NCI-H146 treated with DMSO at 0.1 percent for 48 hours (cell line): ENCODE measurements around the gene ZSWIM5.
"Not testable (repeated sequence)": the region's sequence is repeated elsewhere in the genome, so short reads cannot be mapped to it uniquely, and the experiment has no call there.

Experiments used
- DNase-seq: peaks from one replicate; lab custom pipeline; 2025; ENCODE audit not compliant: unreplicated experiment; lab: John Stamatoyannopoulos, UW

Gene ZSWIM5

GRCh38 chr1:45008076-45008475, 198.3 kb downstream of the ZSWIM5 start:
- no peak for DNase-seq

- no peak for DNase-seq
Observed at GRCh38 chr1:45007311-45007710, 199.1 kb downstream of the ZSWIM5 start.

GRCh38 chr1:45005761-45006160, 200.6 kb downstream of the ZSWIM5 start:
- no peak for DNase-seq

GRCh38 chr1:45004281-45004920, 202.0 kb downstream of the ZSWIM5 start:
- DNase-seq = no peak

GRCh38 chr1:45003741-45004140, 202.7 kb downstream of the ZSWIM5 start:
- no peak for DNase-seq

- DNase-seq = no peak
Observed at GRCh38 chr1:45002650-45003645, 203.5 kb downstream of the ZSWIM5 start.

- not testable (repeated sequence) for DNase-seq
Observed at GRCh38 chr1:45001576-45001975, 204.8 kb downstream of the ZSWIM5 start.

GRCh38 chr1:45001011-45001481, 205.4 kb downstream of the ZSWIM5 start:
- DNase-seq = no peak

GRCh38 chr1:44999232-44999631, 207.2 kb downstream of the ZSWIM5 start:
- DNase-seq = no peak

- DNase-seq = no peak
Observed at GRCh38 chr1:44995467-44996238, 210.8 kb downstream of the ZSWIM5 start.

GRCh38 chr1:44994309-44994898, 212.0 kb downstream of the ZSWIM5 start:
- no peak for DNase-seq

- DNase-seq = no peak
Observed at GRCh38 chr1:44988531-44989156, 217.8 kb downstream of the ZSWIM5 start.

GRCh38 chr1:44985747-44986359, 220.6 kb downstream of the ZSWIM5 start:
- DNase-seq = no peak

- not testable (repeated sequence) for DNase-seq
Observed at GRCh38 chr1:44977372-44977771, 229.0 kb downstream of the ZSWIM5 start.

GRCh38 chr1:44976252-44976651, 230.2 kb downstream of the ZSWIM5 start:
- DNase-seq = no peak

- no peak for DNase-seq
Observed at GRCh38 chr1:44973645-44974044, 232.8 kb downstream of the ZSWIM5 start.

GRCh38 chr1:44970317-44970716, 236.1 kb downstream of the ZSWIM5 start:
- no peak for DNase-seq
